GM21528 (cell line): ENCODE measurements around the gene LRRC37A3.
"Not testable (repeated sequence)": the region's sequence is repeated elsewhere in the genome, so short reads cannot be mapped to it uniquely, and the experiment has no call there.

Experiments
- ATAC-seq: cut with Tn5 transposase; IDR thresholded peaks from one replicate; pipeline ENCODE4 v1.9.1; 2021; ENCODE audit warnings: mild to moderate bottlenecking, moderate library complexity; ENCODE audit not compliant: unreplicated experiment, low FRiP score

Gene LRRC37A3

DNA sequence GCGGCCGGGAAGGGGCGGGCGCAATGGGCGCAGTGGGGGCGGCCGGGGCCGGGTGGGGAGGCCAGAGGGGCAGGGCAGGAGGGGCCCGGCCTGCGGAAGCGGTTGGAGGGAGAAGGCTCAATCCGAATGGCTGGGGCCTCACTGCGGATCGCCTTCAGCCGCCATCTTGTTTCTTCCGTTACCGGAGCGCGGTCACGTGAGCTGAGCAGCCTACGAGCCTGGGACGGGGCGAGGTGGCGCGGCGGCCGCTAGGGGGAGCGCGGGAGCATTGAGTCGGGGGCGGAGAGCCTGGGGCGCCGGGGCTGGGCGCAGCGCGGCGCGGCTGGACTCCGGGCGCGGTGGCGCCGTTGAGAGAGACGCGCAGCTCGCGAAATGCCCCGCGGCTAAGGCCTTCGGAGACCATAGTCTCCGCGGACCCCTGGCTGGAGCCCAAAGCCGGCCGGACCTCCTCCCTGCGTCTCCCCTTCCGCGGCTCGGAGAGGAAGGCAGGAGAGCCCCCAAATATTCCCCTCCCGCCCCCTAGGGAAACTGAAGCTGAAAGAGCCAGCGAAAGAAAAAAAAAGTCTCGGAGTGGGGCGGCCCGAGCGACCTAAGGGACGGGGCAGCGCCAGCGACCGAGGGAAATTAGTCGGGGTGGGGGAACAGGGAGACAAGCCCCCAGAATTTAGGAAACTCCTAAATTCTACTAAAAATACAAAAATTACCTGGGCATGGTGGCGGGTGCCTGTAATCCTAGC is at the start of gene LRRC37A3:
Gene LRRC37A3 (minus strand): TSS at position 190 of the 737 bp plus-strand sequence. CDS start 22,221 bp downstream, outside the sequence.
- ATAC-seq, result peak; percentile 89

GRCh38 chr17:64965873-64966287 is 46.6 kb upstream of the LRRC37A3 start:
- ATAC-seq, result peak; percentile 83

- not testable (repeated sequence) for ATAC-seq
These were observed 46.1 kb upstream of the LRRC37A3 start for GRCh38 chr17:64965256-64965872.

GRCh38 chr17:64964796-64965195 is 45.5 kb upstream of the LRRC37A3 start:
- no peak for ATAC-seq

GRCh38 chr17:64963814-64964213 is 44.5 kb upstream of the LRRC37A3 start:
- not testable (repeated sequence) for ATAC-seq

GRCh38 chr17:64961563-64962378 is 42.5 kb upstream of the LRRC37A3 start:
- peak; percentile 44 for ATAC-seq

GRCh38 chr17:64951877-64952276 is 32.6 kb upstream of the LRRC37A3 start:
- no peak for ATAC-seq

DNA sequence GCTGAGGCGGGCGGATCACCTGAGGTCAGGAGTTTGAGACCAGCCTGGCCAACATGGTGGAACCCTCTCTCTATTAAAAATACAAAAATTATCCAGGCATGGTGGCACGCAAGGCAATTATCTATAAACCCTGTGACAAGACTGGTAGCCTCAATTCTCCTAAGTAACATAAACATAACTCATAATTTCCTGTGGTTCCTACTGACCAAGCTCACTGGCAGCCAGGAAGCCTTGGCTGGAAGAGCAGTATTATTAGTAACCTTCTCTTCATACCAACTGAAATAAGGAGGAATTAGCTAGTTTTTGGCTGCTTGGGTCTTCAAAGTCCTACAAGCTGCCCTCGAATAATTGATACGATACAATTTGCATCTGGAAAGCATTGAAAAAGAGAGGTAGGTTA is 31.6 kb upstream of the LRRC37A3 start:
- no peak for ATAC-seq

GRCh38 chr17:64947152-64947551 is 27.9 kb upstream of the LRRC37A3 start:
- no peak for ATAC-seq

- ATAC-seq, result no peak
These were observed 22.5 kb upstream of the LRRC37A3 start for GRCh38 chr17:64941761-64942160.

DNA sequence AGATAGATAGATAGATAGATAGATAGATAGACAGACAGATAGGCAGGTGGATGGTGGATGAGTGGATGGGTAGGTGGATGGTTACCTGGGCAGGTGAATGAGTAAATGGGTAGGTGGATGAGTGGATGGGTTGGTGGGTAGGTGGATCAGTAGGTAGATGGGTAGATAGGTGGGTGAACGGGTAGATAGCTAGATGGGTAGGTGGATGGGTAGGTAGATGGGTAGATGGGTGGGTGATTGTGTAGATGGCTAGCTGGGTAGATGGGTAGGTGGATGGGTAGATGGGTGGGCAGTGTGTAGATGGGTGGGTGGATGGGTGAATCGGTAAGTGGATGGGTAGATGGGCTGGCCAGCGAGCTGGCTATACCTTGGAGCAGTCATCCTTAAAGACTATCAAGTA is 21.8 kb upstream of the LRRC37A3 start:
- ATAC-seq, result no peak

DNA sequence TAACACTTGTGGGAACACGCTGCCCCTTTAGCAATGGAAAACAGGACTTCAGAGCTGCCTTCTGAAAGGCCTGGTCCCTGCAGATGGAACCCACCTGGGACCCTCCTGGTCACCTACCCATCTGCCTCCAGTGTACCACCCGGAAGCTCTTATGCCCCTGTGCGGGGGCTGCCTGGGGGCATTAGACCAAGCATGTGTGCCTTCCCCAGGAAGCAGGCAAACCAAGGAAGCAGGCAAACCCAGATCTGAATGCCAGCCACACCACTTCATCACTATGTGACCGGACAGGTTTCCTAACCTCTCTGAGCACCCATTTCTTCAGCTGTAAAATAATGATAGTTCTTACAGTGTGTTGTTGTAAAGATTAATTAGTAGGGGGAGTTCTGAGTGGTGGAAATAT is 20.8 kb upstream of the LRRC37A3 start:
- ATAC-seq, result no peak

- ATAC-seq, result peak; percentile 58
These were observed 19.7 kb upstream of the LRRC37A3 start for GRCh38 chr17:64938925-64939474.

DNA sequence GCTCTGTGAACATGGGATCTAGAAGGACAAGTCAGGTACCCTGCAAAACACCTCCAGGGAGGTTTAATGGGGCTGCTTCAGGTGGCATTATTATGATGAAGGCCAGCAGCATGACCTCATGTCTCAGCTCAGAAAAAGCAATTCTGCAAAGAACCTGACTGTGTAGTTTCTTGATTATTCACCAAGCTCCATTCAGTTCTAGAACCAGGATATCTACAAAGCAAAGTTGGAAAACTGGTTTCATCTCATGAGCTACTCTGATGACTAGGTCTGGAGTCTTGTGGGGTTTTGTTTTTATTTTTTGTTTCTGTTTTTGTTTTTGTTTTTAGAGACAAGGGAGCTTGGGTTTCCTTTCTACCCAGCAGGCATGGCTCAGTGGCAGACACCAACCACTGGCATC is 19.0 kb upstream of the LRRC37A3 start:
- no peak for ATAC-seq

GRCh38 chr17:64936117-64936516 is 16.8 kb upstream of the LRRC37A3 start:
- no peak for ATAC-seq

DNA sequence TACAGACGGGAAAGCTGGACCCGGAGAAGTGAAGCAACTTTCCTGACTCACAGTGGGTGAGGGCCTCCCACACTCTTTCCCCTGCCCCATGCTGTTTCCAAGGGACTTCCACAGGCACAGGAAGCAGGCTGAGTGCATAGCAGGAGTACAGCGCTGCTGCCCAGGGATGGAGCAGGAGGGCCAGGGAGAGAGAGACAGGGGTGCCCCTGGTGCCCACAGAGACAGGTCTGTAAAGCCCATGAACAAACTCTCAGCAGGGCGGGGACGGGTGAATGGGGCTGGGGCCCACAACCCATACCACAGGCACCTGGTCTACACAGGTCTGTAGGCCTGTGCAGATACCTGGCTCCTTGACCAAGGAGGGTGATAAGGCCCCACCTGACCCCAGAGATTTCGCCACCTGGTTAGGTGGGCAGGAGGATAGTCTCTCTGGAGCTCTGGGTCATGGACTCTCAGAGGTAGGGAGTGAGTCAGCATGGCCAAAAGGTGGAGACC is 15.1 kb upstream of the LRRC37A3 start:
- not testable (repeated sequence) for ATAC-seq

- ATAC-seq, result not testable (repeated sequence)
These were observed 13.6 kb upstream of the LRRC37A3 start for GRCh38 chr17:64932850-64933249.

- not testable (repeated sequence) for ATAC-seq
These were observed 11.1 kb upstream of the LRRC37A3 start for GRCh38 chr17:64930374-64930773.

- not testable (repeated sequence) for ATAC-seq
These were observed 10.3 kb upstream of the LRRC37A3 start for GRCh38 chr17:64929419-64930209.

GRCh38 chr17:64928701-64929100 is 9.4 kb upstream of the LRRC37A3 start:
- ATAC-seq, result not testable (repeated sequence)
